SH-SY5Y (cell line): ENCODE measurements around the gene LARP1.

ENCODE experiments used
- GATA2 ChIP-seq: IDR thresholded peaks from 2 replicates; pipeline ENCODE4 v1.6.1; 2011; ENCODE audit warnings: mild to moderate bottlenecking, low read depth, low read length
- GATA3 ChIP-seq: IDR thresholded peaks from 2 replicates; pipeline ENCODE4 v1.6.1; 2011; ENCODE audit warnings: low read depth, mild to moderate bottlenecking, low read length, moderate library complexity

DNA sequence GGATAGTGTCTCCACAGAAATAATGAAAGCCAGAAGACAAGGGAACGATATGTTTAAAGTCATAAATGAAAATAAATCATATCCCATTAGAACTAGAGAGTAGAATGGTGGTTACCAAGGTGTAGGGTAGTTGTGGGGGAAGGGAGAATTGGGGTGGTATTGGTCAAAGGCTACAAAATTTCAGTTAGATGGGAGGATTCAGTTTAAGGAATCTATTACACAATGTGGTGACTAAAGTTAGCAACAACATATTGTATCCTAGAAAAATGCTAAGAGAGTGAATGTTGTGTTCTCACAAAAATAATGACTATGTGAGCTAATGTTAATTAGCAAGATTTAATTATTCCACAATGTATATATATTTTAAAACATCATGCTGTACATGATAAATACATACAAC is 27.8 kb upstream of the LARP1 start:
- TF ChIP-seq GATA2 (no peak), GATA3 (no peak)
